ENCODE results near the gene TAS2R9. TPM values are rescaled to one million over a fixed set of nuclear protein-coding genes. Genes with fewer than 3 reads are reported as not detected.
A peak's percentile ranks its signal among the peaks of the same experiment; 100 is the strongest.

Gene TAS2R9
- total and polyA plus RNA-seq, 2 of the 8 experiments (the other 6 are each of a cell fraction or from before 2014, with no cell fraction given), result not detected

- Histone ChIP-seq H2AK5ac (ENCODE audit: low read depth, low read length) (no peak overlapping the region), H3K4ac (replicated peaks; ENCODE audit: insufficient read length, low read depth, low read length) (no peak overlapping the region), H2BK5ac (ENCODE audit: low read depth, low read length) (no peak overlapping the region), H3K27ac (ENCODE audit: low read depth, low read length) (no peak overlapping the region), H2BK120ac (replicated peaks; ENCODE audit: low read depth, low read length) (no peak overlapping the region), H2BK15ac (ENCODE audit: low read length) (no peak overlapping the region), H3K79me2 (ENCODE audit: control insufficient read depth in 1 of 2, insufficient read depth in 2 of 2, low read length in 2 of 2) (no peaks in the 10 kb centered on the region), H2BK20ac (ENCODE audit: low read length) (no peak overlapping the region), H2BK12ac (ENCODE audit: low read depth, low read length) (no peak overlapping the region), H3K4me2 (ENCODE audit: insufficient read depth in 1 of 2, low read depth in 2 of 2, low read length in 2 of 2) (no peak overlapping the region), H3K9me3 (ENCODE audit: insufficient read depth in 2 of 2, low read depth in 1 of 2, low read length in 1 of 2) (no peaks in the 10 kb centered on the region), H4K8ac (ENCODE audit: extremely low read depth, insufficient read depth, low read length) (no peak overlapping the region), H3K9ac (replicated peaks in 1 of 4; ENCODE audit: extremely low read depth in 1 of 4, low read depth in 3 of 4, low read length in 3 of 4) (no peak overlapping the region), H4K91ac (replicated peaks; ENCODE audit: insufficient read length, low read length) (no peak overlapping the region), H4K5ac (ENCODE audit: insufficient read length, low read depth, low read length) (no peak overlapping the region), H3K79me1 (ENCODE audit: low read depth, low read length) (no peaks in the 10 kb centered on the region), H3K36me3 (ENCODE audit: control insufficient read depth in 2 of 4, insufficient read depth in 4 of 4, low read length in 3 of 4) (no peaks in the 10 kb centered on the region), H3K27me3 (replicated peaks in 1 of 4; ENCODE audit: control insufficient read depth in 3 of 4, extremely low read depth in 1 of 4, insufficient read depth in 3 of 4, low read length in 3 of 4) (no peaks in the 10 kb centered on the region), H3K4me1 (replicated peaks in 1 of 4; ENCODE audit: control insufficient read depth in 3 of 4, insufficient read depth in 4 of 4, low read length in 3 of 4) (no peaks in the 10 kb centered on the region), H4K20me1 (replicated peaks in 1 of 2; ENCODE audit: control insufficient read depth in 1 of 2, insufficient read depth in 2 of 2, low read length in 2 of 2) (no peaks in the 10 kb centered on the region), H3K4me3 (ENCODE audit: extremely low read depth in 1 of 4, insufficient read depth in 2 of 4, low read depth in 3 of 4, low read length in 4 of 4) (no peak overlapping the region), H3K14ac (ENCODE audit: insufficient read length) (no peak overlapping the region), H3K23ac (ENCODE audit: insufficient read length) (no peak overlapping the region), H2AFZ (ENCODE audit: low read length) (no peak overlapping the region), H3K18ac (ENCODE audit: extremely low read depth, low read length) (no peak overlapping the region), H3K23me2 (ENCODE audit: low read depth, low read length) (no peaks in the 10 kb centered on the region), H3K56ac (replicated peaks; ENCODE audit: insufficient read length, low read depth, low read length) (no peak overlapping the region)
- ChIA-PET POLR2A (ENCODE audit: partially characterized antibody) (no interaction called here), CTCF (ENCODE audit: partially characterized antibody) (interaction anchor here (0.7 to 6.8 kb wide), 20 partner anchors 8 to 739 kb away, joined by 3 to 75 read pairs (median 4); no protein-coding TSS in a partner anchor)
- FAIRE-seq (peak; percentile 7), DNase-seq (ENCODE audit: low read depth in 1 of 2, low spot score in 2 of 2) (no peak)
- no peak for TF ChIP-seq CHD1 (IDR thresholded peaks at IDR 0.05; ENCODE audit: low read depth, low read length)
- TF ChIP-seq RAD21 (IDR thresholded peaks at IDR 0.05 in 1 of 2, conservative IDR thresholded peaks at IDR 0.05 in 1 of 2; ENCODE audit: low read depth in 2 of 2, low read length in 2 of 2), result peak; percentile 70 to 86
- no peak for TF ChIP-seq CTBP2 (IDR thresholded peaks at IDR 0.05; ENCODE audit: borderline replicate concordance, insufficient read depth, insufficient read length, low read length)
- TF ChIP-seq POU5F1 (IDR thresholded peaks at IDR 0.05; ENCODE audit: low read depth, low read length), result no peak
- no peak for TF ChIP-seq RNF2 (IDR thresholded peaks at IDR 0.05; ENCODE audit: borderline replicate concordance, low read depth, low read length, missing control alignments, poor library complexity, severe bottlenecking)
- TF ChIP-seq GTF2F1 (IDR thresholded peaks at IDR 0.05; ENCODE audit: borderline replicate concordance, low read depth, low read length), result no peak
- peak in 2 of 3 experiments; percentile 28 to 47; a peak in 2 of 4 replicates for TF ChIP-seq CTCF (IDR thresholded peaks at IDR 0.05; ENCODE audit: control extremely low read depth in 1 of 3, insufficient read depth in 1 of 3, low read depth in 1 of 3, low read length in 3 of 3)
- 35% methylated on average over 1 of the region's 1 CpG; no CpG with 5 or more reads in 1 of the 2 experiments for WGBS, 2 experiments (ENCODE audit: extremely low coverage in 1 of 2, insufficient coverage in 1 of 2, insufficient read length in 1 of 2, insufficient replicate concordance in 2 of 2, low coverage in 1 of 2, low lambda C conversion rate in 2 of 2, missing lambda C conversion rate in 1 of 2)
Measured at GRCh38 chr12:10771132-10771733, 38.7 kb downstream of the TAS2R9 start.
